Mesodermal cell (in vitro differentiated cells): Measurements from ENCODE around the gene RREB1.

Experiments
- H3K27ac ChIP-seq: 2 replicates; pipeline ENCODE4 v1.7.0; 2013; ENCODE audit warnings: mild to moderate bottlenecking, low read depth, low read length, moderate library complexity; ENCODE audit not compliant: severe bottlenecking
- H3K36me3 ChIP-seq: 2 replicates; pipeline ENCODE4 v1.7.1; 2013; ENCODE audit warnings: mild to moderate bottlenecking, low read length, moderate library complexity; ENCODE audit not compliant: control insufficient read depth, insufficient read depth
- H3K4me1 ChIP-seq: one replicate; pipeline ENCODE4 v1.7.1; 2013; ENCODE audit warnings: mild to moderate bottlenecking, low read length; ENCODE audit not compliant: insufficient read depth, control insufficient read depth, poor library complexity, severe bottlenecking
- H3K4me3 ChIP-seq: 2 replicates; pipeline ENCODE4 v1.7.0; 2013; ENCODE audit warnings: low read length, control low read depth, mild to moderate bottlenecking; ENCODE audit not compliant: insufficient read depth, poor library complexity, severe bottlenecking; ENCODE audit errors: extremely low read depth
- H3K9me3 ChIP-seq: 2 replicates; pipeline ENCODE4 v1.7.1; 2013; ENCODE audit warnings: mild to moderate bottlenecking, low read length, moderate library complexity; ENCODE audit not compliant: control insufficient read depth
- WGBS, 2 experiments: methylation state at CpG; one replicate each; pipeline ENCODE4 v1.1.5; 2013; ENCODE audit warnings: missing lambda C conversion rate in 2 of 2; ENCODE audit not compliant: insufficient coverage in 2 of 2; 5-methylcytosine and 5-hydroxymethylcytosine counted together

Gene RREB1

GRCh38 chr6:7196685-7197283 is 89.0 kb downstream of the RREB1 start:
- Histone ChIP-seq H3K36me3 (peaks cover 48% of the 10 kb centered on the region), H3K9me3 (no peaks in the 10 kb centered on the region), H3K4me3 (no peak overlapping the region), H3K27ac (no peak overlapping the region), H3K4me1 (no peaks in the 10 kb centered on the region)
- WGBS, 2 experiments = 97 to 100% methylated on average over 2 to 4 of the region's 4 CpGs

GRCh38 chr6:7197747-7198146 is 90.0 kb downstream of the RREB1 start:
- 96 to 97% methylated on average over 6 of the region's 6 CpGs for WGBS, 2 experiments
- no peaks in the 10 kb centered on the region for H3K9me3 ChIP-seq
- no peaks in the 10 kb centered on the region for H3K4me1 ChIP-seq
- H3K4me3 ChIP-seq = no peak overlapping the region
- H3K36me3 ChIP-seq = peaks cover 52% of the 10 kb centered on the region
- H3K27ac ChIP-seq = no peak overlapping the region

- 93 to 100% methylated on average over 6 to 7 of the region's 11 CpGs for WGBS, 2 experiments
- H3K36me3 ChIP-seq = peaks cover 52% of the 10 kb centered on the region
- no peak overlapping the region for H3K27ac ChIP-seq
Measured at GRCh38 chr6:7198833-7199800, 91.4 kb downstream of the RREB1 start.

GRCh38 chr6:7200598-7201443 is 93.1 kb downstream of the RREB1 start:
- Histone ChIP-seq H3K4me1 (no peaks in the 10 kb centered on the region), H3K36me3 (peaks cover 60% of the 10 kb centered on the region), H3K27ac (no peak overlapping the region), H3K9me3 (no peaks in the 10 kb centered on the region), H3K4me3 (no peak overlapping the region)
- WGBS, 2 experiments = 97 to 100% methylated on average over 5 to 8 of the region's 13 CpGs

More at GRCh38 chr6:7198833-7199800, 91.4 kb downstream of the RREB1 start:
- no peaks in the 10 kb centered on the region for H3K9me3 ChIP-seq
- H3K4me3 ChIP-seq = no peak overlapping the region
- H3K4me1 ChIP-seq = no peaks in the 10 kb centered on the region

DNA sequence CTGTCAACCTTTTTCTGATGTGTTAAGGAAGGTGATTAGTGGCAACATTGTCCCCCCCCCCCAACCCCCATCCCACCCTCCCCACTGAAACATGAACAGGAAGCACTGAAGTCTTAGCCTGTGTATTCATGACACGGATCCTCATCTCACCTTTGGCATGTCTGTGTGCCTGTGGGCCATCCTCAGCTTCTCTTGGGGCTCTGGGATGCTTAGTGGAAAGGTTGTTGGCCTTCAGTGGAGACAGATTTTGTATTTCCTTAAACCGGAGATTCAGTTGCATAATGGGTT is 93.6 kb downstream of the RREB1 start:
- no peaks in the 10 kb centered on the region for H3K4me1 ChIP-seq

DNA sequence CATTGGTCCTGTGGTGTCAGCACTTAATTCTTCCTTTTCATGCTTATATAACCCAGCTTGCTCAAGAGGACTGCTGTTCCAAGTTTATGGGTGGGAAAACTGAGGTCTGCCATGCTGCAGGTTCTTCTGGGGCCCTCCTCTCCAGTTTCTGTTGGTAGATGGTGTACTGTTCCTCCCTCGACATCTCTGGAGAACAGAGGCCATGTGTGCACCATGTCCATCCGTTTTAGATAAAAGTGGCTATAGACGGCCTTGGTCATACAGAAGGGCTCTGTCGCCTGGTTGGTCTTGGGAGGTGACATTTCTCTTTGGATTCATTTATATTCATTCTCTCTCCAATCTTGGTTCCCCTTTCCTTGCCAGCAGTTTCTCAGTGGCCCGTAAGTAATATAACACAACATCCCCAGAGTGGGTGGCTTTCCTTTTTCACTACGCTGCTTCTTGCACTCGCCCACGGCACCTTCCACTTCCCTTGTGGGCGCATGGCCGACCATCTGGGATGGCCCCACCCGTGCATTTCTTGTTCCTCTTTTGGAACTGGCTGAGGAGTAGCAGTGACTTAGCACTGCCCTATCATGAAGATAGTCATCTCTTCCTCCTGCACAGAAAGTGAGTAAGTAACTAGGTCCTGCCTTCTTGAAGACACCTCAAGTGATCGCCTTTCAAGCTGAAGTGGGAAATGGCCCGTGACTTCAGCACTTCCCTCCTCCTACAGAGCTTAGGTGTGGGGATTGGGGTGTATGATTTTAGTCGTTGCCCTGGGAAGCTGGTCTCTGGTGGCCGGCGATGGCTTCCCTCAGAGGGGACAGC is 94.2 kb downstream of the RREB1 start:
- H3K4me3 ChIP-seq = no peak overlapping the region
- WGBS, 2 experiments = 94 to 98% methylated on average over 11 of the region's 16 CpGs
- H3K4me1 ChIP-seq = no peaks in the 10 kb centered on the region
- H3K27ac ChIP-seq = no peak overlapping the region
- H3K9me3 ChIP-seq = no peaks in the 10 kb centered on the region
- peaks cover 66% of the 10 kb centered on the region for H3K36me3 ChIP-seq

More for the DNA sequence above, 93.6 kb downstream of the RREB1 start:
- H3K4me3 ChIP-seq = no peak overlapping the region
- H3K36me3 ChIP-seq = peaks cover 65% of the 10 kb centered on the region
- no peaks in the 10 kb centered on the region for H3K9me3 ChIP-seq
- 86 to 100% methylated on average over 1 of the region's 2 CpGs for WGBS, 2 experiments
- no peak overlapping the region for H3K27ac ChIP-seq

GRCh38 chr6:7202950-7203349 is 95.2 kb downstream of the RREB1 start:
- Histone ChIP-seq H3K4me1 (no peaks in the 10 kb centered on the region), H3K27ac (no peak overlapping the region), H3K4me3 (no peak overlapping the region), H3K36me3 (peaks cover 57% of the 10 kb centered on the region), H3K9me3 (no peaks in the 10 kb centered on the region)

GRCh38 chr6:7203939-7204338 is 96.2 kb downstream of the RREB1 start:
- H3K36me3 ChIP-seq = peaks cover 53% of the 10 kb centered on the region
- WGBS, 2 experiments = 92 to 97% methylated on average over 7 to 8 of the region's 8 CpGs
- no peak overlapping the region for H3K4me3 ChIP-seq
- H3K4me1 ChIP-seq = no peaks in the 10 kb centered on the region
- H3K9me3 ChIP-seq = no peaks in the 10 kb centered on the region
- H3K27ac ChIP-seq = no peak overlapping the region

DNA sequence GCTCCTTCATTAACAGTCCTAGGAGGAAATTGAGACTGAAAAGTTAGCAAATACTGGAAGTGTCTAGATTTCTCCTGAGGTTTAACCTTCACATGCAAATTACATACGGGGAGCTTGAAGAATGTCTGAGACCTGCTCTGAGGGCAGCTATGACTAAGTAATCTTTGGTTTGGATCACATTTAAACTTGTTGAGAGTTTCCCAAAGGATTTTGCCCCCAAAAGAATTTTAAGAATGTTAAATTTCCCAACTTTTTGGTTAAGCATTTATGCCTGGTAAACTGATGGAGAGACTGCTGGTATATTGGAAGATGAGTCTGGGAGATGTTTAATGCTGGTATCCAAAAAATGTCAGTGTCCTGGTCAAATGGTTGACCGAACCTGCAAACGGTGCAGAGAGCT is 97.0 kb downstream of the RREB1 start:
- 90 to 100% methylated on average over 1 to 3 of the region's 3 CpGs for WGBS, 2 experiments
- Histone ChIP-seq H3K36me3 (peaks cover 57% of the 10 kb centered on the region), H3K4me3 (no peak overlapping the region), H3K9me3 (no peaks in the 10 kb centered on the region), H3K4me1 (no peaks in the 10 kb centered on the region), H3K27ac (no peak overlapping the region)

DNA sequence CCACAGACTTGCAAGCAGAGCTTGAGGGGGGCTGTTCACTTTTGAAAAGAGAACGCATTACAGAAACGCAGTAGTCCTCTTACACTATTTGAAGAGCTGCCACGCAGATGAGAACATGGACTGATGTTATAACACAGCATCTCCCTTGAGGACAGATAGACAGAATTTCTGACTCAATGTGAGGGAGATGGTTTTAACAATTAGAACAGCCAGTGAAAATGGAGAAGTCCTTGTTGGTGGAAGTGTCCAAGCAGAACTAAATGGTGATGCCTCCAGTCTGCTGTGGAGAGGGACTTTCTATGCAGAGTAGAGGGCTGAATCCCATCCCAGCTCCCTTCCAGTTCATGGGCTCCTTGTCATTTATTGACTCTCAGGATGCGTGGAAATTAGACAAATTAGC is 100.0 kb downstream of the RREB1 start:
- Histone ChIP-seq H3K4me3 (no peak overlapping the region), H3K9me3 (no peaks in the 10 kb centered on the region), H3K27ac (no peak overlapping the region), H3K36me3 (peaks cover 62% of the 10 kb centered on the region), H3K4me1 (no peaks in the 10 kb centered on the region)
- WGBS, 2 experiments = 75 to 93% methylated on average over 3 of the region's 4 CpGs
